H1 (cell line): Measurements from ENCODE around the gene LINGO4.

Source experiments
- ATF3 ChIP-seq: IDR thresholded peaks from 2 replicates; pipeline ENCODE4 v1.6.1; 2011; ENCODE audit warnings: low read depth, mild to moderate bottlenecking, low read length; ENCODE audit not compliant: insufficient read depth
- CTCF ChIP-seq, 3 experiments: IDR thresholded peaks; 1 replicate in 2 of 3; 2 replicates in 1 of 3; pipeline versions ENCODE4 v1.5.1 to v1.6.1; 2011; ENCODE audit warnings: low read length in 3 of 3, mild to moderate bottlenecking in 3 of 3, inconsistent platforms in 2 of 3, low read depth in 1 of 3, moderate library complexity in 1 of 3; ENCODE audit not compliant: insufficient read depth in 1 of 3; ENCODE audit errors: control extremely low read depth in 1 of 3
- EZH2 ChIP-seq: fragments of 200-600 bp; sonication (generic); IDR thresholded peaks from 2 replicates; pipeline ENCODE4 v1.7.1; 2012; ENCODE audit warnings: low read depth, mild to moderate bottlenecking, moderate library complexity, low read length, inconsistent platforms; ENCODE audit not compliant: severe bottlenecking
- FOSL1 ChIP-seq: IDR thresholded peaks from 2 replicates; pipeline ENCODE4 v1.6.1; 2011; ENCODE audit warnings: mild to moderate bottlenecking, low read depth, low read length, moderate library complexity; ENCODE audit not compliant: insufficient read depth
- POLR2AphosphoS5 ChIP-seq: IDR thresholded peaks from 2 replicates; pipeline ENCODE4 v1.6.1; 2011; ENCODE audit warnings: low read depth, low read length
- SP1 ChIP-seq: IDR thresholded peaks from 2 replicates; pipeline ENCODE4 v1.6.1; 2011; ENCODE audit warnings: low read depth, low read length
- TAF1 ChIP-seq: IDR thresholded peaks from 2 replicates; pipeline ENCODE4 v1.6.1; 2011; ENCODE audit warnings: mild to moderate bottlenecking, low read depth, low read length
- YY1 ChIP-seq: IDR thresholded peaks from 2 replicates; pipeline ENCODE4 v1.6.1; 2011; ENCODE audit warnings: low read depth, mild to moderate bottlenecking, low read length

GRCh38 chr1:151840421-151840820, 35.2 kb upstream of the LINGO4 start:
- TF ChIP-seq POLR2AphosphoS5, result no peak
- TF ChIP-seq ATF3, result no peak
- TF ChIP-seq CTCF (IDR thresholded peaks at IDR 0.05; ENCODE audit: control extremely low read depth in 1 of 3, insufficient read depth in 1 of 3, low read depth in 1 of 3, low read length in 3 of 3), result no peak
- TF ChIP-seq TAF1, result no peak
- no peak for TF ChIP-seq FOSL1
- no peak for TF ChIP-seq EZH2
- no peak for TF ChIP-seq YY1
- TF ChIP-seq SP1, result no peak
